Measurements from ENCODE around the gene MDN1. TPM values are rescaled to one million over a fixed set of nuclear protein-coding genes. Genes with fewer than 3 reads are reported as not detected.
A peak's percentile ranks its signal among the peaks of the same experiment; 100 is the strongest.
"Not testable (repeated sequence)": the region's sequence is repeated elsewhere in the genome, so short reads cannot be mapped to it uniquely, and the experiment has no call there.

The MDN1 gene
- total and polyA plus RNA-seq, 2 experiments from 2014 or later, result 8.0 to 20.9 TPM

GRCh38 chr6:89637960-89638319 lies 181.7 kb downstream of the MDN1 start:
- Histone ChIP-seq H3K27me3 (no peaks in the 10 kb centered on the region), H3K4me2 (peak overlapping the region; percentile 81), H3K27ac (peak overlapping the region; percentile 96), H3K79me2 (peaks cover 27% of the 10 kb centered on the region), H3K4me3 (peak overlapping the region; percentile 64), H4K20me1 (ENCODE audit: insufficient read depth, poor library complexity, severe bottlenecking) (no peaks in the 10 kb centered on the region), H3K9me3 (ENCODE audit: low read depth) (no peaks in the 10 kb centered on the region), H3K9me2 (replicated peaks; ENCODE audit: insufficient read depth) (no peaks in the 10 kb centered on the region), H3K4me1 (ENCODE audit: insufficient read depth) (peaks cover 17% of the 10 kb centered on the region), H2AFZ (peak overlapping the region; percentile 75), H3K36me3 (replicated peaks; ENCODE audit: insufficient read depth, low read depth) (peaks cover 3% of the 10 kb centered on the region)
- 22% methylated on average over 7 of the region's 7 CpGs for WGBS (ENCODE audit: low lambda C conversion rate, missing lambda C conversion rate)
- DNase-seq (ENCODE audit: low spot score), result peak; percentile 22
- TF ChIP-seq CTCF (IDR thresholded peaks at IDR 0.05; ENCODE audit: poor library complexity) (no peak), EZH2phosphoT487 (IDR thresholded peaks at IDR 0.05; ENCODE audit: low read depth, severe bottlenecking, unreplicated experiment) (no peak), EZH2 (IDR thresholded peaks at IDR 0.05; ENCODE audit: borderline replicate concordance) (no peak)

- Histone ChIP-seq H3K4me1 (ENCODE audit: insufficient read depth) (peaks cover 17% of the 10 kb centered on the region), H3K79me2 (peaks cover 27% of the 10 kb centered on the region)
- H3K27me3 ChIP-seq; H3K9me3 ChIP-seq (ENCODE audit: low read depth); H4K20me1 ChIP-seq (ENCODE audit: insufficient read depth, poor library complexity, severe bottlenecking); H3K27ac ChIP-seq; H3K36me3 ChIP-seq (replicated peaks; ENCODE audit: insufficient read depth, low read depth); H2AFZ ChIP-seq; H3K4me2 ChIP-seq; H3K4me3 ChIP-seq; DNase-seq (ENCODE audit: low spot score); H3K9me2 ChIP-seq (replicated peaks; ENCODE audit: insufficient read depth): not testable (repeated sequence)
- 95% methylated on average over 3 of the region's 3 CpGs for WGBS (ENCODE audit: low lambda C conversion rate, missing lambda C conversion rate)
Measured at GRCh38 chr6:89636412-89636811, 183.2 kb downstream of the MDN1 start.

GRCh38 chr6:89630488-89630887 lies 189.1 kb downstream of the MDN1 start:
- Histone ChIP-seq H3K79me2 (no peaks in the 10 kb centered on the region), H2AFZ (no peak overlapping the region), H3K27ac (no peak overlapping the region), H4K20me1 (ENCODE audit: insufficient read depth, poor library complexity, severe bottlenecking) (no peaks in the 10 kb centered on the region), H3K9me2 (replicated peaks; ENCODE audit: insufficient read depth) (no peaks in the 10 kb centered on the region), H3K27me3 (no peaks in the 10 kb centered on the region), H3K4me3 (no peak overlapping the region), H3K4me1 (ENCODE audit: insufficient read depth) (peaks cover 3% of the 10 kb centered on the region), H3K9me3 (ENCODE audit: low read depth) (no peaks in the 10 kb centered on the region), H3K4me2 (no peak overlapping the region), H3K36me3 (replicated peaks; ENCODE audit: insufficient read depth, low read depth) (no peaks in the 10 kb centered on the region)
- 93% methylated on average over 9 of the region's 9 CpGs for WGBS (ENCODE audit: low lambda C conversion rate, missing lambda C conversion rate)
- TF ChIP-seq CTCF (IDR thresholded peaks at IDR 0.05; ENCODE audit: poor library complexity) (no peak), EZH2 (IDR thresholded peaks at IDR 0.05; ENCODE audit: borderline replicate concordance) (no peak), EZH2phosphoT487 (IDR thresholded peaks at IDR 0.05; ENCODE audit: low read depth, severe bottlenecking, unreplicated experiment) (no peak)
- DNase-seq (ENCODE audit: low spot score), result no peak

- H3K27ac ChIP-seq, result no peak overlapping the region
- no peaks in the 10 kb centered on the region for H3K9me3 ChIP-seq (ENCODE audit: low read depth)
- no peak overlapping the region for H3K4me3 ChIP-seq
- H3K79me2 ChIP-seq, result no peaks in the 10 kb centered on the region
- WGBS (ENCODE audit: low lambda C conversion rate, missing lambda C conversion rate), result 95% methylated on average over 8 of the region's 8 CpGs
- H3K27me3 ChIP-seq, result no peaks in the 10 kb centered on the region
- no peak for DNase-seq (ENCODE audit: low spot score)
- no peaks in the 10 kb centered on the region for H3K4me1 ChIP-seq (ENCODE audit: insufficient read depth)
- H3K36me3 ChIP-seq (replicated peaks; ENCODE audit: insufficient read depth, low read depth), result no peaks in the 10 kb centered on the region
- no peak overlapping the region for H2AFZ ChIP-seq
- no peak for TF ChIP-seq EZH2 (IDR thresholded peaks at IDR 0.05; ENCODE audit: borderline replicate concordance)
- no peak for TF ChIP-seq EZH2phosphoT487 (IDR thresholded peaks at IDR 0.05; ENCODE audit: low read depth, severe bottlenecking, unreplicated experiment)
- no peak for TF ChIP-seq CTCF (IDR thresholded peaks at IDR 0.05; ENCODE audit: poor library complexity)
- H3K4me2 ChIP-seq, result no peak overlapping the region
- no peaks in the 10 kb centered on the region for H3K9me2 ChIP-seq (replicated peaks; ENCODE audit: insufficient read depth)
- no peaks in the 10 kb centered on the region for H4K20me1 ChIP-seq (ENCODE audit: insufficient read depth, poor library complexity, severe bottlenecking)
Measured at GRCh38 chr6:89623749-89624148, 195.8 kb downstream of the MDN1 start.

Data from hepatocyte (in vitro differentiated cells).